Right lobe of liver (tissue), 6 donors: ENCODE measurements around the gene HAT1. TPM values are rescaled to one million over a fixed set of nuclear protein-coding genes. Genes with fewer than 3 reads are reported as not detected.
"Not testable (repeated sequence)": the region's sequence is repeated elsewhere in the genome, so short reads cannot be mapped to it uniquely, and the experiment has no call there.

ENCODE experiments used
- ATAC-seq, 4 donors: fragments of 200-7000 bp; cut with Tn5 transposase; one replicate each; pipeline ENCODE4 v1.9.1; 2020; ENCODE audit warnings: mild to moderate bottlenecking in 4 of 4, moderate library complexity in 4 of 4
- DNase-seq, 3 donors: peaks; one replicate each; pipeline ENCODE4 v3.0.0-alpha.2; 2020
- H3K27ac ChIP-seq, 3 donors: fragments of 200-600 bp; one replicate each; pipeline ENCODE4 v1.8.0; 2022
- H3K27me3 ChIP-seq, 2 donors: fragments of 200-600 bp; one replicate each; pipeline ENCODE4 v1.8.0; 2022
- H3K36me3 ChIP-seq, 4 donors: fragments of 200-600 bp; sonication (generic) in 1 of 4; one replicate each; pipeline versions ENCODE4 v1.5.1 to v1.8.0; 2017 to 2022; ENCODE audit warnings: control low read depth in 1 of 4
- H3K4me1 ChIP-seq, 4 donors: fragments of 200-600 bp; sonication (generic) in 1 of 4; one replicate each; pipeline versions ENCODE4 v1.5.1 to v1.8.0; 2017 to 2022; ENCODE audit warnings: control low read depth in 1 of 4
- H3K4me3 ChIP-seq, 3 donors: fragments of 200-600 bp; one replicate each; pipeline ENCODE4 v1.8.0; 2022
- H3K9me3 ChIP-seq, 4 donors: fragments of 200-600 bp; sonication (generic) in 1 of 4; one replicate each; pipeline versions ENCODE4 v1.5.1 to v1.8.0; 2017 to 2022; ENCODE audit warnings: control low read depth in 1 of 4
- CTCF ChIP-seq, 4 donors: fragments of 200-600 bp in 3 of 4; fragments of 450-650 bp in 1 of 4; IDR thresholded peaks; one replicate each; pipeline versions ENCODE4 v1.5.1 to v1.8.0; 2016 to 2022; ENCODE audit warnings: antibody characterized with exemption in 4 of 4, mild to moderate bottlenecking in 2 of 4
- POLR2A ChIP-seq: fragments of 450-650 bp; IDR thresholded peaks from one replicate; pipeline ENCODE4 v1.6.1; 2017; ENCODE audit warnings: antibody characterized with exemption, mild to moderate bottlenecking
- WGBS: methylation state at CpG from one replicate; pipeline ENCODE4 v1.1.6; 2018; ENCODE audit warnings: low coverage, low lambda C conversion rate; ENCODE audit not compliant: insufficient coverage; ENCODE audit errors: missing lambda C conversion rate; 5-methylcytosine and 5-hydroxymethylcytosine counted together
- intact Hi-C, 2 donors: fragments of 100-400 bp; cut with DNase I; formaldehyde crosslinking; loops; one replicate each; pipeline versions ENCODE4 v1.11.2 to v1.14.1; 2022
- total RNA-seq, 6 experiments: library from RNA; depleted of rRNA in 2 of 6; stranded (reverse); fragments of >200 nt in 2 of 6; fragmentation: NEBNext Ultra II Directional in 3 of 6; extraction: Animal tissue kit (Norgen Biotek cat#: 25700) in 3 of 6; gene quantifications; one replicate each; pipeline versions ENCODE4 v1.1.0 to v1.2.4, GENCODE V29; 2016 to 2023
- donor health status: DM: no; HTN: yes; CAD: no.
- donor health status: DM: no; HTN: no; CAD: no.
- donor health status: DM: no; HTN: no; CAD: no.
- donor health status: DM: no; HTN: yes; CAD: no.
- donor health status: DM: no; HTN: yes; CAD: no.

The HAT1 gene
- total RNA-seq, 6 experiments from 2014 or later, result 10.7 to 16.3 (median 13.4) TPM

GRCh38 chr2:171968509-171968908 lies 46.2 kb downstream of the HAT1 start:
- intact Hi-C loops, result no loop called here
- no peak for DNase-seq
- no peak for TF ChIP-seq CTCF (IDR thresholded peaks at IDR 0.05)
- TF ChIP-seq POLR2A, result no peak
- Histone ChIP-seq H3K4me1 (no peaks in the 10 kb centered on the region), H3K27me3 (no peaks in the 10 kb centered on the region), H3K4me3 (no peak overlapping the region), H3K36me3 (no peaks in the 10 kb centered on the region), H3K27ac (no peak overlapping the region), H3K9me3 (no peaks in the 10 kb centered on the region)
- ATAC-seq, result no peak

- 100% methylated on average over 1 of the region's 2 CpGs for WGBS
- no peak overlapping the region for H3K4me3 ChIP-seq
Observed at GRCh38 chr2:171972329-171972982, 50.2 kb downstream of the HAT1 start.

GRCh38 chr2:171979103-171979502 lies 56.8 kb downstream of the HAT1 start:
- Histone ChIP-seq H3K36me3 (peaks cover 0 to 15% (median 7%) of the 10 kb centered on the region in 4 donors), H3K27ac (no peak overlapping the region), H3K4me1 (no peaks in the 10 kb centered on the region), H3K9me3 (no peaks in the 10 kb centered on the region), H3K4me3 (no peak overlapping the region), H3K27me3 (no peaks in the 10 kb centered on the region)
- intact Hi-C loops, result no loop called here
- ATAC-seq (no peak), DNase-seq (no peak)
- WGBS, result 95% methylated on average over 4 of the region's 4 CpGs
- no peak for TF ChIP-seq CTCF (IDR thresholded peaks at IDR 0.05)
- no peak for TF ChIP-seq POLR2A

More at GRCh38 chr2:171972329-171972982, 50.2 kb downstream of the HAT1 start:
- intact Hi-C loops, result no loop called here
- TF ChIP-seq POLR2A (no peak), CTCF (IDR thresholded peaks at IDR 0.05) (no peak)
- H3K27me3 ChIP-seq, result no peaks in the 10 kb centered on the region
- DNase-seq (no peak), ATAC-seq (no peak)
- no peaks in the 10 kb centered on the region for H3K36me3 ChIP-seq
- no peak overlapping the region for H3K27ac ChIP-seq
- H3K9me3 ChIP-seq, result no peaks in the 10 kb centered on the region
- no peaks in the 10 kb centered on the region for H3K4me1 ChIP-seq

- 80% methylated on average over 1 of the region's 1 CpG for WGBS
- peaks cover 0 to 13% (median 5%) of the 10 kb centered on the region in 4 donors for H3K36me3 ChIP-seq
- H3K27ac ChIP-seq, result not testable (repeated sequence)
Observed at GRCh38 chr2:171983924-171984323, 61.7 kb downstream of the HAT1 start.

GRCh38 chr2:171985076-171985475 lies 62.8 kb downstream of the HAT1 start:
- no peak for TF ChIP-seq CTCF (IDR thresholded peaks at IDR 0.05)
- TF ChIP-seq POLR2A, result no peak
- intact Hi-C loops, result no loop called here
- ATAC-seq (no peak), DNase-seq (no peak)
- H3K4me1 ChIP-seq, result no peaks in the 10 kb centered on the region
- no peaks in the 10 kb centered on the region for H3K9me3 ChIP-seq
- no peak overlapping the region for H3K4me3 ChIP-seq
- H3K27me3 ChIP-seq, result no peaks in the 10 kb centered on the region
- H3K36me3 ChIP-seq, result peaks cover 0 to 8% (median 1%) of the 10 kb centered on the region in 4 donors
- H3K27ac ChIP-seq, result no peak overlapping the region
- whole genome bisulfite sequencing, result 100% methylated on average over 2 of the region's 2 CpGs

More at GRCh38 chr2:171983924-171984323, 61.7 kb downstream of the HAT1 start:
- H3K9me3 ChIP-seq, intact Hi-C loops, H3K4me1 ChIP-seq, H3K27me3 ChIP-seq, ATAC-seq, H3K4me3 ChIP-seq, DNase-seq: not testable (repeated sequence)
